Tibial nerve (tissue), 4 donors: ENCODE measurements around the gene TECPR2.

Experiments used
- CTCF ChIP-seq, 5 experiments: fragments of 200-600 bp in 3 of 5; fragments of 450-650 bp in 2 of 5; sonication (generic) in 3 of 5; IDR thresholded peaks; one replicate each; pipeline ENCODE4 v1.5.1; 2016 to 2019; ENCODE audit warnings: antibody characterized with exemption in 5 of 5, mild to moderate bottlenecking in 3 of 5, moderate library complexity in 2 of 5
- EP300 ChIP-seq, 2 donors: sonication (generic); formaldehyde crosslinking; IDR thresholded peaks; one replicate each; pipeline ENCODE4 v1.6.1; 2017; ENCODE audit warnings: antibody characterized with exemption in 2 of 2, mild to moderate bottlenecking in 1 of 2

GRCh38 chr14:102314242-102315011 lies 48.3 kb upstream of the TECPR2 start:
- TF ChIP-seq CTCF (IDR thresholded peaks at IDR 0.05) (peak; percentile 95 to 98 (median 97)), EP300 (IDR thresholded peaks at IDR 0.05) (peak; percentile 48 to 69)
